ENCODE data around the gene RHOBTB3.

GRCh38 chr5:95715799-95716461 is 15.2 kb upstream of the RHOBTB3 start:
- no peak for TF ChIP-seq CTCF (IDR thresholded peaks at IDR 0.05; ENCODE audit: insufficient read depth, low read length)
- TF ChIP-seq REST (IDR thresholded peaks at IDR 0.05; ENCODE audit: insufficient replicate concordance, low read depth), result no peak
- TF ChIP-seq POLR2AphosphoS5 (IDR thresholded peaks at IDR 0.05; ENCODE audit: low read depth), result no peak
- no peak for TF ChIP-seq GABPA (IDR thresholded peaks at IDR 0.05; ENCODE audit: low read depth)
